Heart left ventricle (tissue), 13 donors: ENCODE measurements around the gene ASCL2.

Experiments
- CTCF ChIP-seq, 12 donors: fragments of 200-600 bp; sonication (generic) in 4 of 12; IDR thresholded peaks; one replicate each; pipeline versions ENCODE4 v1.5.0 to v1.8.0; 2018 to 2022; ENCODE audit warnings: antibody characterized with exemption in 12 of 12, mild to moderate bottlenecking in 5 of 12
- POLR2A ChIP-seq, 2 donors: fragments of 450-650 bp; IDR thresholded peaks; one replicate each; pipeline ENCODE4 v1.6.1; 2017; ENCODE audit warnings: antibody characterized with exemption in 2 of 2, mild to moderate bottlenecking in 2 of 2, moderate library complexity in 2 of 2
- donor health status: ischemic (EF 13 %, LVEDD 7.1; RV severe dilation, severe dysfunction).
- donor health status: DM: no; HTN: yes; CAD: no.
- donor health status: DM: no; HTN: no; CAD: no.
- donor health status: ischemic (EF 25% LVEDD 6.9; RV normal size, moderate dysfunction).
- donor health status: ischemic (EF 25% LVEDD 5.7; RV mildly dilated, moderate dysfunction).
- donor health status: ischemic (EF 35%, LVEDD 5.7; RV mildly dilated, moderate dysfunction).
- donor health status: nonischemic (EF 11% LVEDD 7.7; RV severe dilation, severe dysfunction).
- donor health status: DM: yes; HTN: yes; CAD: no.
- donor health status: PGD.
- donor health status: ischemic (EF 29% LVEDD 5.4; RV normal size, mild dysfunction).
- donor health status: nonischemic (EF 23%, LVEDD 6.1; RV moderate dilation, normal function).

GRCh38 chr11:2276280-2277007 lies 6.1 kb upstream of the ASCL2 start:
- TF ChIP-seq CTCF (IDR thresholded peaks at IDR 0.05) (no peak), POLR2A (IDR thresholded peaks at IDR 0.05) (no peak)
